ENCODE results near the gene ERN1. TPM values are rescaled to one million over a fixed set of nuclear protein-coding genes. Genes with fewer than 3 reads are reported as not detected.

Gene ERN1
- total RNA-seq, 1 experiment from 2014 or later, result 79.5 TPM

DNA sequence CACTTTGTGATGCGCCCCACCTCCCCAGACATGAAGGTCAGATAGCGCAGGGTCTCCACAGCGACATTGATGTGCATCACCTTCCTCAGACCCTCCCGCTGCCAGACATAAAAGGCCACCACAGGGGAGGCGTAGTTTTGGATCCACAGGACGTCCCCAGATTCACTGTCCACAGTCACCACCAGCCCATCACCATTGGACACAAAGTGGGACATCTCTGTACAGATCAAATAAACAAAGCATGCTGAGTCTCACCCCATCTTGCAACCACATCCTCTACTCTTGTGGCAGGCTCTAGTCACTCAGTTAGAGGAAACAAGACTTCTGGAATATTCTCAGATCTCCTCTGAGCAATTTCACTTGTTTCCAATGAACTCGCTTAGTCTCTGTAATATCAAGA is 63.2 kb downstream of the ERN1 start:
- CTCF ChIA-PET, result interaction anchor here (3.3 to 3.6 kb wide), 2 partner anchors 38 to 67 kb away, joined by 12 read pairs; no protein-coding TSS in a partner anchor
- TF ChIP-seq, protein P1, sequence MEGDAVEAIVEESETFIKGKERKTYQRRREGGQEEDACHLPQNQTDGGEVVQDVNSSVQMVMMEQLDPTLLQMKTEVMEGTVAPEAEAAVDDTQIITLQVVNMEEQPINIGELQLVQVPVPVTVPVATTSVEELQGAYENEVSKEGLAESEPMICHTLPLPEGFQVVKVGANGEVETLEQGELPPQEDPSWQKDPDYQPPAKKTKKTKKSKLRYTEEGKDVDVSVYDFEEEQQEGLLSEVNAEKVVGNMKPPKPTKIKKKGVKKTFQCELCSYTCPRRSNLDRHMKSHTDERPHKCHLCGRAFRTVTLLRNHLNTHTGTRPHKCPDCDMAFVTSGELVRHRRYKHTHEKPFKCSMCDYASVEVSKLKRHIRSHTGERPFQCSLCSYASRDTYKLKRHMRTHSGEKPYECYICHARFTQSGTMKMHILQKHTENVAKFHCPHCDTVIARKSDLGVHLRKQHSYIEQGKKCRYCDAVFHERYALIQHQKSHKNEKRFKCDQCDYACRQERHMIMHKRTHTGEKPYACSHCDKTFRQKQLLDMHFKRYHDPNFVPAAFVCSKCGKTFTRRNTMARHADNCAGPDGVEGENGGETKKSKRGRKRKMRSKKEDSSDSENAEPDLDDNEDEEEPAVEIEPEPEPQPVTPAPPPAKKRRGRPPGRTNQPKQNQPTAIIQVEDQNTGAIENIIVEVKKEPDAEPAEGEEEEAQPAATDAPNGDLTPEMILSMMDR (IDR thresholded peaks at IDR 0.05; ENCODE audit: unreplicated experiment), result no peak
- intact Hi-C loops (cut with micrococcal nuclease), result no loop called here
- peaks cover 8% of the 10 kb centered on the region for H3K9me3 Mint-ChIP-seq (ENCODE audit: unreplicated experiment)
- H3K27ac Mint-ChIP-seq (ENCODE audit: low read depth, unreplicated experiment), result no peak overlapping the region
- POLR2A ChIA-PET, result no interaction called here
- BruUV-seq (replicated peaks), result no TSS peak
- H3K36me3 Mint-ChIP-seq (ENCODE audit: insufficient read depth, unreplicated experiment), result peaks cover 84% of the 10 kb centered on the region
- no peak for DNase-seq (ENCODE audit: unreplicated experiment)
- no peak overlapping the region for H3K4me3 Mint-ChIP-seq (ENCODE audit: unreplicated experiment)
- H3K4me1 Mint-ChIP-seq (ENCODE audit: insufficient read depth, unreplicated experiment), result no peaks in the 10 kb centered on the region
- no peaks in the 10 kb centered on the region for H3K27me3 Mint-ChIP-seq (ENCODE audit: insufficient read depth, unreplicated experiment)

DNA sequence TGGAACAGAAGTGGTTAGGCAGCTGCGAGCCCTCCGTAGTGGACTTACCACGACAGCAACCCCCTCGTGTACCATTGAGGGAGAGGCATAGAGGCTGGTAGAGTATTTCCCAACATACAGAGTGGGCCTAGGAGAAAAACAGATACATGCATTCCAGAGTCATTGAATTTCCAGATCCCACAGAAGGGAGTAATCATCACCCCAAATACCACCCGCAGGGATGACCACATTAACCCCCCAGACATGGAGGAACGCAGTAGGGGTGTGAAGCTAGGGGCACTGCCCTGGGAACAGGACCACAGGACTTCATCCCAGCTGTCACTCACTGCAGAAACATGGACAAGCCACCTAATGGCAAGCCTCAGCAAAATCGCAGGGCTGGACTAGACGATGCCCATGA is 64.8 kb downstream of the ERN1 start:
- H3K9me3 Mint-ChIP-seq (ENCODE audit: unreplicated experiment), result no peaks in the 10 kb centered on the region
- no peak for DNase-seq (ENCODE audit: unreplicated experiment)
- no peak overlapping the region for H3K27ac Mint-ChIP-seq (ENCODE audit: low read depth, unreplicated experiment)
- intact Hi-C loops (cut with micrococcal nuclease), result no loop called here
- peaks cover 78% of the 10 kb centered on the region for H3K36me3 Mint-ChIP-seq (ENCODE audit: insufficient read depth, unreplicated experiment)
- H3K4me3 Mint-ChIP-seq (ENCODE audit: unreplicated experiment), result no peak overlapping the region
- ChIA-PET CTCF (interaction anchor here (0.7 to 3.7 kb wide), 4 partner anchors 37 to 307 kb away, joined by 3 to 32 read pairs (median 9); no protein-coding TSS in a partner anchor), POLR2A (no interaction called here)
- H3K4me1 Mint-ChIP-seq (ENCODE audit: insufficient read depth, unreplicated experiment), result no peaks in the 10 kb centered on the region
- TF ChIP-seq, protein P1 (IDR thresholded peaks at IDR 0.05; ENCODE audit: unreplicated experiment), result no peak
- no peaks in the 10 kb centered on the region for H3K27me3 Mint-ChIP-seq (ENCODE audit: insufficient read depth, unreplicated experiment)
- no TSS peak for BruUV-seq (replicated peaks)

DNA sequence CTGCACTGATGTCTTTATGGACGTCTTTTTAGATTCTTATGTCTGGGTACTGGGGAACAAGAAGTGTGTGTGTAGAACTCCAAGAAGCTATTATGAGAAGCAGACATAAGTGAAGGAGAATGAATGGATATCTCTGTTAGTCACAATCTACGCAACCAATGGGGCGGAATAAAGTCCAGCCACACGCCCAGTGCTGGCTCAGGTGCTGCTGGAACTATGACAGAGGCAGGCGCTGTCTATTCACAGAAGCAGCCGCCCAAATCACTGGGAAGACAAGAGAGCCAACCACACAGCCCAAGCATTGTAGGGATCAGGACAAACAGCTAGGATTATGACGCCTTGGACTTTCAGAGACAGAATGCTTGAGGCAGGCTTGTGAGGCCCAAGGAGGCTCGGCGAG is 65.6 kb downstream of the ERN1 start:
- POLR2A ChIA-PET, result interaction anchor here (0.8 to 1.1 kb wide), 3 partner anchors 10 to 69 kb away, joined by 3 read pairs; no protein-coding TSS in a partner anchor
- DNase-seq (ENCODE audit: unreplicated experiment), result no peak
- Mint-ChIP-seq H3K27ac (ENCODE audit: low read depth, unreplicated experiment) (no peak overlapping the region), H3K36me3 (ENCODE audit: insufficient read depth, unreplicated experiment) (peaks cover 78% of the 10 kb centered on the region), H3K4me3 (ENCODE audit: unreplicated experiment) (no peak overlapping the region), H3K27me3 (ENCODE audit: insufficient read depth, unreplicated experiment) (no peaks in the 10 kb centered on the region), H3K4me1 (ENCODE audit: insufficient read depth, unreplicated experiment) (no peaks in the 10 kb centered on the region), H3K9me3 (ENCODE audit: unreplicated experiment) (no peaks in the 10 kb centered on the region)
- TF ChIP-seq, protein P1 (IDR thresholded peaks at IDR 0.05; ENCODE audit: unreplicated experiment), result no peak
- CTCF ChIA-PET, result interaction anchor here (0.5 to 3.7 kb wide), 12 partner anchors 11 to 640 kb away, joined by 3 to 32 read pairs (median 4); partner anchors contain the start of gene ERN1
- no TSS peak for BruUV-seq (replicated peaks)
- intact Hi-C loops (cut with micrococcal nuclease), result no loop called here

DNA sequence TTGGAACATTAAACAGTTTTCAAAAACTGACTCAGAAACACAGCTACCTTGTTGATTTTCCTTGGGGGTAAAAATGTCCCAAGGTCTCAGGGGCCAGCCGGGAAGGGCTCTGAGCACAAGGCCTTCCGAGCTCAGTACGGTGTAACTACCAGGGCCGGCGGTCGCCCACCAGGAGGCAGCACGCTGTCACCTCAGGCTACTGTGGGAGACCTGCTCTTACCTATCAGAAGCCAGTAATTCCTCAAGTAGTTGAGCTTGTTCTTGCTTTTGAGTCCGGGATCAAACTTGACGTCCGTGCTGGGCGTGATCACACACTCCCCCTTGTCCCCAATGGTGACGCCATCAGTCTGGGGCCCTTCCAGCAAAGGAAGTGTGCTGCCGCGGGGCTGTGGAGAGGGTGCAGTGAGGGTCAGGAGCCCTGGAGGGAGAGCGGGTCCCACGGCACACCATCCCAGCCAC is 66.1 kb downstream of the ERN1 start:
- ChIA-PET CTCF (interaction anchor here (0.6 to 3.7 kb wide), 13 partner anchors 10 to 640 kb away, joined by 3 to 32 read pairs (median 4); partner anchors contain the start of gene ERN1), POLR2A (interaction anchor here (0.8 to 1.1 kb wide), 3 partner anchors 11 to 70 kb away, joined by 3 read pairs; no protein-coding TSS in a partner anchor)
- no peak overlapping the region for H3K27ac Mint-ChIP-seq (ENCODE audit: low read depth, unreplicated experiment)
- TF ChIP-seq, protein P1 (IDR thresholded peaks at IDR 0.05; ENCODE audit: unreplicated experiment), result peak; percentile 19
- no peaks in the 10 kb centered on the region for H3K27me3 Mint-ChIP-seq (ENCODE audit: insufficient read depth, unreplicated experiment)
- peaks cover 78% of the 10 kb centered on the region for H3K36me3 Mint-ChIP-seq (ENCODE audit: insufficient read depth, unreplicated experiment)
- H3K4me1 Mint-ChIP-seq (ENCODE audit: insufficient read depth, unreplicated experiment), result no peaks in the 10 kb centered on the region
- peak; percentile 46 for DNase-seq (ENCODE audit: unreplicated experiment)
- no TSS peak for BruUV-seq (replicated peaks)
- intact Hi-C loops (cut with micrococcal nuclease), result loop anchor here (2.0 kb wide), 1 partner anchor 69 kb away; no protein-coding TSS in a partner anchor
- H3K9me3 Mint-ChIP-seq (ENCODE audit: unreplicated experiment), result no peaks in the 10 kb centered on the region
- H3K4me3 Mint-ChIP-seq (ENCODE audit: unreplicated experiment), result no peak overlapping the region
